Activated CD4-positive, alpha-beta T cell treated with anti-CD3 and anti-CD28 coated beads, Interleukin-2, amount 50 U/mL, for 1 hour (primary cell): ENCODE data around the gene VPS18.

Experiments used
- DNase-seq: peaks from one replicate; pipeline ENCODE4 v3.0.0-alpha.2; 2020

Gene VPS18

DNA sequence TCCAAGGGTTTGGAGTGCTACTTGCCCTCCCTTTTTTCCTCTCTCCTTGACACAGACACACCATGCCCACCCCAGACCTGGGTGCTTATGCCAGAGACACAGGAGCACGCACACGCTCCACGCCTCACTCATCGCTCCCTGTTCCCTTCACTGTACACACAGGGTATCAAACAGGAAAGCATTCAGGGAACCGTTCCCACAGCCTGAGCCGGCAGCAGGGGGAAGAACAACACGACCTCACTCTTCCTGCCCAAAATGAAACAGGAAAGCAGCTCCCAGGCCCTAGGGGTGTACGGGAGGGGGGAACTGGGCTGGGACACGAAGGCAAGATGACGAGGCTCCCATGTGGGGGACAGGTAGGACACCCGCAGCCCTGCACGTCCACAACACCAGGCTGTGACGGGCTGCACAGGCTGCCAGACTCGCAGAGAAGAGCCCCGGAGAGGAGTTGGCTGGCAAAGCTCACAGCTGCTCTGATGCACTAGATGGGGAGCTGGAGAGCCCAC, 46.1 kb downstream of the VPS18 start:
- DNase-seq = no peak

GRCh38 chr15:40941068-40941527, 46.8 kb downstream of the VPS18 start:
- no peak for DNase-seq

GRCh38 chr15:40941528-40942336, 47.5 kb downstream of the VPS18 start:
- DNase-seq = peak; percentile 50

GRCh38 chr15:40942337-40942854, 48.1 kb downstream of the VPS18 start:
- DNase-seq = no peak

GRCh38 chr15:40942878-40943277, 48.6 kb downstream of the VPS18 start:
- DNase-seq = no peak

GRCh38 chr15:40943764-40944365, 49.6 kb downstream of the VPS18 start:
- DNase-seq = no peak

DNA sequence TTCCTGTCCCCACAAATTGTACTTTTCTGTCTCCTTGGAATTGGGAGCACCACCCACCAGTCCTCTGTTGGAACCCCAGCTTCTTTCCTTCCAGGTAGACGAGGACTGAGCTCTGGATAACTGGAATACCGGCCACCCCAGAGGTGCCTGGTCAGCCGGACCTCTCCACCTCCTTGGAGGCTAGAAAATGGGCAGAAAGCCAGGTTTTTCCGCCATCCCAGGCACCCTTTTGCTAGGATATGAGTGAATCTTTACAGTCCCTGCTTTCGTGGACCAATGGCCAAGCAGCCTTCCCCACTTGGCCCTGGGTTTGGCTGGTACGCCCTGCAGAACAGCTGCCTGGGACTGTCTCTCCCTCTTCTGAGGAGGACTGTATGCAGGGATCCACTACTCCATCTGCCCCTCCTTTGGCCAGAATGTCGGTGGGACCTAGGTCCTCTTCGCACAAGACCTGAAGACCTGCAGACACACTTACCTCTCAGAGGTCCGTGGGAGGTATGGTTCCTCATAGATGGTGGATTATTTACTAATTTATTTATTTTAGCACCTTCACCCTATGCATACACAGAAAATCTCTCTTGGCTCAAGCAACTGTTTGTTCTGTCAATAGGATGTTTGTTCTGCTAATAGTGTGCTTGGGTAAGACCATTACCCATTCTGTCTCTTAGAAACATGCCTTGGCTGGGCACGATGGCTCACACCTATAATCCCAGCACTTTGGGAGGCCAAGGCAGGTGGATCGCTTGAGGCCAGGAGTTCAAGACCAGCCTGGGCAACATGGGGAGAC, 50.5 kb downstream of the VPS18 start:
- DNase-seq = no peak

GRCh38 chr15:40948706-40949473, 54.6 kb downstream of the VPS18 start:
- DNase-seq = no peak

DNA sequence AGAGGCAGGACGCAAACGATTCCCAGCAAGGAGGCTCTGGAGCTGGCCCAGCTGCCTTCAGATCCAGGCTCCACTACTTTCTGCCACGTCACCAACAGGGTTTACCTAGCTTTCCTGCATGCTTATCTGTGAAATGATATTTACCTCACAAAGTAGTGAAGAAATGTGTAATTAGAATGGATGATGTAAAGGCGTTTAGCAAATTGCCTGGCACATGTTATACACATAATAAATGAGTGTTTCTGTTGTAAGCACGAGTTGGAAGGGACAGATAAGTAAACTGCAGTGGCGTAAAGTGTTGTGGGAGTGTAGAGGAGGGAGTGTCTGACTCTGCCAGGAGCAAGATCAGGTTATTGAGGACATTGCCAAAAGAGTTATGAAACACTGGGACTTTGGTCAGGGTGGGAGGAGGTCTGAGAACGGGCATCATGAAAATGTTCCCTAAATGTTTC, 55.5 kb downstream of the VPS18 start:
- no peak for DNase-seq

- DNase-seq = no peak
Measured at GRCh38 chr15:40951764-40952163, 57.5 kb downstream of the VPS18 start.

DNA sequence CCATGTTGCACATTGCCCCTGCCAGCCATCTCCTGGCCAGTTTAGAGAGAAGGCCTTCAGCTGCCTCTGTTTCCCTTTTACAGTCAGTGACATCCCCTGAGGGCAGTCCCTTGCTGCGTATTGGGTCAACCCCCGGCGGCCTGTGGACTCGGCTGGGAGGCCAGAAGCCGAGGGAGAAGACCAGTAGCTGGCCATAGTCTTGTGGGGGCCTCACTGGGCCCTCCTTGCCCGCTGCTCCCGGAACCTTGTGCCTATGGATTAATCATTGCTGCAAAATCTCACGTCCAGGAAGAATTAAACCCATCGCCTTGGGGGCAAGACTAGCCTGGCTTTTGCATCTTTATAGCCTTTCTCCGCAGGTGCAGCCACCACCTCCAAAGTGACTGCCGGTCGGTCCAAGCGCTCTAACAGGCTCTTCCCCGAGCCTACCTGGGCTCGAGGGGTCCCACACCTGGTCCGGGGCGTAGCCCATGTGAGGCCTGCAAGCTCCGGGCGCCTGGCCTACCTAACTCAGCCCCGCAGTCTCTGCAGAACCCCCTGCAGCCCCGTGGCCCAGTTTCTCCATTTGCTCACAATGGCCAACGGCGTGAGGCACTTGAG, 58.2 kb downstream of the VPS18 start:
- DNase-seq = no peak

DNA sequence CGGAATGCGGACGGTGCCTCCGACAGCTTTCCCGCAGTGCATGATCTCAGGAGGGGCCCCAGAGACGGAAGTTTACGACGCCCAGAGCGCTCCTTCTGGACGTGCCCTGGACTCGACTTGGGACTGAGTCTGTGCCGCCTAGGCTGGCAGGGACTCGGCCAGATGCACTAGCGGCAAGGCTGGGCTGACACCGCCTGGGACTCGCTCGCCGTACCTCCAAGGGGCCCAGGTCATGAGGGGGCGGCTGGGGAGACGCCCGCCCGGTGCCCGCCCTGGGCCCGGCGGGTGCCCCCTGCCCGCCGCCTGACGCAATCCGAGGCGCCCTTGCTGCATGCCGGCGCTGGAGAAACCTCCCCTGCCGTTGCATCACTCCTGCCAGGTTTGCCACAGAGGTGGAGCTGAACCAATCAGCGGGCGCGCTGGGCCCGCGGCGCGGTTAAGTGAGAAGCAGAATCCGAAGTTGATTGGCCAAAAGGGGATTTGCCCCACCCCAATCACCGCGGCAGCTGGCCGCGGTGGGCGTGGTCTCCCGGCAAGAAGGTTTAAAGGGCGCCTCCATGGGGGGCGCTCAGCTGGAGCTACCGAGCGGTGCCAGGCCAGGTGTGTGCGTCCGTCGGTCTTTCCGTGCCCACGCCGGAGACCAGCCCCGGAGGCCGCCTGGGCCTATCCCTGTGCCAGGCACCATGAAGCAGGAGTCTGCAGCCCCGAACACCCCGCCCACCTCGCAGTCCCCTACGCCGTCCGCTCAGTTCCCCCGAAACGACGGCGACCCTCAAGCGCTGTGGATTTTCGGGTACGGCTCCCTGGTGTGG, 58.9 kb downstream of the VPS18 start, which contains the start of gene CHAC1:
CHAC1 (plus strand) TSS at position 571 of the 812 bp plus-strand sequence; CDS start at position 684, 113 bp downstream.
- peak; percentile 94 for DNase-seq
